ENCODE results near the gene PVRIG. TPM values are rescaled to one million over a fixed set of nuclear protein-coding genes. Genes with fewer than 3 reads are reported as not detected.
"Not testable (repeated sequence)": the region's sequence is repeated elsewhere in the genome, so short reads cannot be mapped to it uniquely, and the experiment has no call there.

Gene PVRIG
- total RNA-seq, 2 experiments from 2014 or later, result 45.2 to 63.2 TPM

DNA sequence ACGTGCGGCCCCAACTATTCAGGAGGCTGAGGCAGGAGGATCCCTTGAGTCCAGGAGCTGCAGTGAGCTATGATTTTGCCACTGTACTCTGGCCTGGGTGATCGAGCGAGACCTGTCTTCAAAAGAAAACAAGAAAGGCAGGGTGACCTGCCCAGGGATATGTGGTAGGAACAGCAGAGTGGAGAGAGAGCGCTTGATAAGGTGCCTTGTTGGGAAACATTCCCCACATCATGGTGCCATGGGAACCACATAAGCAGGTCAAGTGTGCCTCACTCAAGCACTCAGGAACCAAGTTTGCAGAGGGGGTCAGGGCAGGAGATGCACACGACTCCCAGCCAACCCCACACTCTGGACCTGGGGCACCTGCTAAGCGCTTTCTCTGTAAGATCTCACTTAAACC lies 37.3 kb downstream of the PVRIG start:
- Mint-ChIP-seq H3K4me3 (no peak overlapping the region), H3K27me3 (no peaks in the 10 kb centered on the region), H3K36me3 (no peaks in the 10 kb centered on the region), H3K27ac (no peak overlapping the region), H3K9me3 (ENCODE audit: low read depth) (no peaks in the 10 kb centered on the region), H3K4me1 (no peaks in the 10 kb centered on the region)
- ATAC-seq, result no peak
- DNase-seq, result no peak
- CTCF ChIA-PET, result no interaction called here

DNA sequence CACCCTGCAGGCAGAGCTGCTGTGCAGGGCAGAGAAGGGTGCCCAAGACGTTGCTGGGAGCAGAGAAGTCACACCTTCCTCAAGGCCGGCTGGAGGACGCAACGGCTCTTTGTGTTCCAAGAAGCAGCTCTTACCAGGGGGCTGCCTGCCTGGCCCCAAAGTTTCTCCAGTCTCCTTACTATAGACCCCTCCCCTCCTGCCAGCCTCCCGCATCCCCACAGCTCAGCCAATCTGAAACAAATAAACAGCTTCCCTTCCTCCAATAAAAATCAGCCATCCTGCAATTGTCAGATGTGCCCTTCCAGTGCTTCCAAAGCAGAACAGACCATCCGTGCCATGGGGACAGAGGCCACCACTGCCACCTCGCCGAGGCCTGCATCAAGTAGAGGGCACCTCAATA lies 40.2 kb downstream of the PVRIG start:
- H3K27me3 Mint-ChIP-seq; DNase-seq; CTCF ChIA-PET; ATAC-seq; H3K4me3 Mint-ChIP-seq; H3K27ac Mint-ChIP-seq; H3K9me3 Mint-ChIP-seq (ENCODE audit: low read depth); H3K4me1 Mint-ChIP-seq; H3K36me3 Mint-ChIP-seq: not testable (repeated sequence)

DNA sequence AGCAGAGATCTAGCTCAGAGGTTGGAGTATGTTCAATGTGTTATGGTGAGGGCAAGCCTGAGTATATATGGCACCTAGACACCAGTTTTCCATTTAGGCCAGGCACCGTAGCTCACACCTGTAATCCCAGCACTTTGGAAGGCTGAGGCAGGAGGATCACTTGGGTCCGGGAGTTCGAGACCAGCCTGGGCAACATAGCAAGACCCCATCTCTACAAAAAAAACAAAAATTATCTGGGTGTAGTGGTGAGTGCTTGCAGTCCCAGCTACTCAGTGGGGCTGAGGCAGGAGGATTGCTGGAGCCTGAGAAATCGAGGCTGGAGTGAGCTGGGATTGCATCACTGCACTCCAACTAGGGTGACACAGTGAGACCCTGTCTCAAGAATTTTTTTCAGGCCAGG lies 43.1 kb downstream of the PVRIG start:
- H3K36me3 Mint-ChIP-seq; H3K27ac Mint-ChIP-seq; H3K27me3 Mint-ChIP-seq; CTCF ChIA-PET; H3K4me1 Mint-ChIP-seq; DNase-seq; ATAC-seq; H3K9me3 Mint-ChIP-seq (ENCODE audit: low read depth); H3K4me3 Mint-ChIP-seq: not testable (repeated sequence)

DNA sequence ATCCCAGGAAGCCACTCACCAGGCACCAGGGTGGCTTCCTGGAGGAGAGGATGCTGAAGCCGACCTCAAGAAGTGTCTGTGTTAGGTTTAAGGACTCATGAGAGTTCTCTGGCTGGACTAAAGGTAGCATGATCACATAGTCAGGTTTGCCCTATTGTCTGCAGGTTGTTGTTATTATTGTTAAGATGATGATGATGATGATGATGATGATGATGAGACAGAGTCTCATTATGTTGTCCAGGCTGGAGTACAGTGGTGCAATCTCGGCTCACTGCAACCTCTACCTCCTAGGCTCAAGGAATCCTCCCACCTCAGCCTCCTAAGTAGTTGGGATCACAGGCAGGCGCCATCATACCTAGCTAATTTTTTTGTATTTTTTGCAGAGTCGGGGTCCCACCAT lies 44.5 kb downstream of the PVRIG start:
- H3K4me3 Mint-ChIP-seq; H3K4me1 Mint-ChIP-seq; H3K27ac Mint-ChIP-seq; ATAC-seq; H3K9me3 Mint-ChIP-seq (ENCODE audit: low read depth); DNase-seq; H3K27me3 Mint-ChIP-seq; H3K36me3 Mint-ChIP-seq; CTCF ChIA-PET: not testable (repeated sequence)

DNA sequence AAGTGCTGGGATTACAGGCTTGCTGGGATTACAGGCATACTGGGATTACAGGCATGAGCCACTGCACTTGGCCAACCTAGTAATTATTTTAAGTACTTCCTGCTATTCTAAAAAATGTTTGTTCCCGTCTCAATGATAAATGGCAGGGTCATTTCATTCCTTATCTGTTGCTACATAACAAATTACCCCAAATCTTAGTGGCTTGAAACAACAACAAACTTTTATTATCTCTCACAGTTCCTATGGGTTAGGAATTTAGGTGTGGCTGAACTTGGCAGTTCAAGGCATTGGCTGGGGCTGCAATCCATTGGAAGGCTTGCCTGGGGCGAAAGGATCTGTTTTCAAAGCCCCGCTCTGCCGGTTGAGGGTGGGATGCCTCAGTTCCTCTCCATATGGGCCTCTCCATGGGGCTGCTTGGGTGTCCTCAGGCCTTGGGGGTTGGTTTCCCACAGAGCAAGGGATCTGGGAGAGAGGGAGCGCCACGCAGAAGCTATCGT lies 45.0 kb downstream of the PVRIG start:
- CTCF ChIA-PET, result interaction anchor here (0.6 kb wide), 1 partner anchor 126 kb away, joined by 3 read pairs; no protein-coding TSS in a partner anchor
- not testable (repeated sequence) for ATAC-seq; H3K9me3 Mint-ChIP-seq (ENCODE audit: low read depth); DNase-seq; H3K36me3 Mint-ChIP-seq; H3K27me3 Mint-ChIP-seq; H3K4me3 Mint-ChIP-seq; H3K4me1 Mint-ChIP-seq; H3K27ac Mint-ChIP-seq

DNA sequence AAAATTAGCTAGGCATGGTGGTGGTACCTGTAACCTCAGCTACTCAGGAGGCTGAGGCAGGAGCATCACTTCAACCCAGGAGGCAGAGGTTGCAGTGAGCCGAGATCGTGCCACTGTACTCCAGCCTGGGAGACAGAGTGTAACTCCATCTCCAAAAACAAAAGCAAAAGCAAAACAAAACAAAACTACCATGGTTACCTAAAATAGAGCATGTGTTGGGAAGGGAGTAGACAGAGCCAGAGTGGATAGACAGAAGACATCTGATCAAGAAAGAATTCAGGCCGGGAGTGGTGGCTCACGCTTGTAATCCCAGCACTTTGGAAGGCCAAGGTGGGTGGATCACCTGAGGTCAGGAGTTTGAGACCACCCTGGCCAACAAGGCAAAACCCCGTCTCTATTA lies 46.1 kb downstream of the PVRIG start:
- ATAC-seq, result peak; percentile 45
- CTCF ChIA-PET, result interaction anchor here (1.1 kb wide), 1 partner anchor 132 kb away, joined by 4 read pairs; no protein-coding TSS in a partner anchor
- H3K4me3 Mint-ChIP-seq; DNase-seq; H3K36me3 Mint-ChIP-seq; H3K27me3 Mint-ChIP-seq; H3K9me3 Mint-ChIP-seq (ENCODE audit: low read depth); H3K4me1 Mint-ChIP-seq: not testable (repeated sequence)
- peak overlapping the region; percentile 52 for H3K27ac Mint-ChIP-seq

DNA sequence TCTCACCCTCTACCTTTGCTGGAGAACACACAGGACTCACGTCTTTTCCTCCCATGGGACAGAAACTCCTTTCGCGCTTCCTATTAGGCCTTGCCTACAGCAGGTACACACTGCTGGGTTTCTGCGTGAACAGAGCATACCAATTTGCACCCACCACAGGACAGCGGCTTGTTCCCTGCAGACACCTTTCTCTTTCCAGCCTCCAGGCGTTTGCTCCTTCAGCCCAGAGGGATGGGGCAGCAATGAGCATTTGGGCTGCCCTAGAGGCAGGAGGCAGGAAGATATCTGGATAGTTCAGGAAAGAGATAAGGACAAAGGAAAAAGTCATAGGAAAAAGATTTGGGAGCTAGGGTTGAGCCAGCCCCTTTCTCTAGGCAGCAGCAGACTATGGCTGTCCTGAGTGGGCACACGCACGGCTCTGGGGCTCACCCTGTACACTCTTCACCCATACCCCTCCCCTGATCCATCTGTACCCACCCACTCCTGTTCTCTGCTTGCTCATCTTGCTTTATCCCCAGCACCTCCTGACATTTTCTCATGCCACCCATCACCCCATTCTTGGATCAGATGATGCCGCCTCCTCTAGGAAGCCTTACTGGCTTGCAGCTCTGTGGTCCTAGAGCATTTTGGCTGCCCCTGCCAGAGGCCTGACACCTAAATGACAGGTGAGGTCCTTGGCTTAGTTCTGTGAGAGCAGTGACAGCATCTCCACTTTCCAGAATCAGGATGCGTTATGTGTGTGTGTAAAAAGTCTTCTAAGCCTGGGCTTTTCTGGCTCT lies 47.0 kb downstream of the PVRIG start:
- Mint-ChIP-seq H3K4me1 (peaks cover 10% of the 10 kb centered on the region), H3K27me3 (no peaks in the 10 kb centered on the region), H3K36me3 (no peaks in the 10 kb centered on the region), H3K4me3 (no peak overlapping the region), H3K9me3 (ENCODE audit: low read depth) (no peaks in the 10 kb centered on the region), H3K27ac (no peak overlapping the region)
- ATAC-seq (no peak), DNase-seq (no peak)
- CTCF ChIA-PET, result interaction anchor here (0.6 to 1.1 kb wide), 2 partner anchors 64 to 133 kb away, joined by 3 to 4 read pairs; no protein-coding TSS in a partner anchor

DNA sequence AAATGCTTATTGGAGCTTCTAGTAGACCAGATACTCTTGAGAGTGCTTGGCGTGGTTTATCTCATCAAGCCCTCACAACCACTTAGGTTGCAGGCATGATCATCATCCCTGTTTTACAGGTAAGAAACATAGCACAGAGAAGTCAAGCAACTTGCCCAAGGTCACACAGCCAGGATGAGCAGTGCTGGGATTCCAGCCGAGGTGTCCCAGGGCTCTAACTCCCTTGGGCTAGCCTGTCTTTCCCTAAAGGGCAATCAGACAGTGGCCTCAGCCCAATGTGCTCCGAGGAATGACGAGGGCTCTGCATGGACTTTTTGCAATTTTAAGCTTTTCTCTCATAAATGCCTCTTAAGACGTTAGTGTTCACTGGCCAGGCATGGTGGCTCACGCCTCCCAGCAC lies 47.9 kb downstream of the PVRIG start:
- CTCF ChIA-PET, result interaction anchor here (1.0 kb wide), 1 partner anchor 137 kb away, joined by 3 read pairs; no protein-coding TSS in a partner anchor
- Mint-ChIP-seq H3K27ac (no peak overlapping the region), H3K4me3 (no peak overlapping the region), H3K9me3 (ENCODE audit: low read depth) (no peaks in the 10 kb centered on the region), H3K27me3 (no peaks in the 10 kb centered on the region), H3K4me1 (peaks cover 14% of the 10 kb centered on the region), H3K36me3 (no peaks in the 10 kb centered on the region)
- DNase-seq (no peak), ATAC-seq (no peak)

DNA sequence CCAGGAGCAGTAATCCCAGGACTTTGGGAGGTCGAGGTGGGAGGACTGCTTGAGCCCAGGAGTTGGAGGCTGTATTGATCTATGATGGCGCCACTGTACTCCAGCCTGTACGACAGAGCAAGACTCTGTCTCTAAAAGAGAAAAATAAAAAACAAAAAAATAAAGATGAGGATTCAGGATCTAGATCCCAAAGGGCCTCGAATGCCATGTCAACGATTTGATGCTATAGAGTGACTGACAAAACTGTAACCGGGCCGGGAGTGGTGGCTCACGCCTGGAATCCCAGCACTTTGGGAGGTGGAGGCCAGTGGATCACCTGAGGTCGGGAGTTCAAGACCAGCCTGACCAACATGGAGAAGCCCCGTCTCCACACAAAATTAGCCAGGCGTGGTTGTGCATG lies 49.1 kb downstream of the PVRIG start:
- H3K9me3 Mint-ChIP-seq (ENCODE audit: low read depth); CTCF ChIA-PET; DNase-seq: not testable (repeated sequence)

DNA sequence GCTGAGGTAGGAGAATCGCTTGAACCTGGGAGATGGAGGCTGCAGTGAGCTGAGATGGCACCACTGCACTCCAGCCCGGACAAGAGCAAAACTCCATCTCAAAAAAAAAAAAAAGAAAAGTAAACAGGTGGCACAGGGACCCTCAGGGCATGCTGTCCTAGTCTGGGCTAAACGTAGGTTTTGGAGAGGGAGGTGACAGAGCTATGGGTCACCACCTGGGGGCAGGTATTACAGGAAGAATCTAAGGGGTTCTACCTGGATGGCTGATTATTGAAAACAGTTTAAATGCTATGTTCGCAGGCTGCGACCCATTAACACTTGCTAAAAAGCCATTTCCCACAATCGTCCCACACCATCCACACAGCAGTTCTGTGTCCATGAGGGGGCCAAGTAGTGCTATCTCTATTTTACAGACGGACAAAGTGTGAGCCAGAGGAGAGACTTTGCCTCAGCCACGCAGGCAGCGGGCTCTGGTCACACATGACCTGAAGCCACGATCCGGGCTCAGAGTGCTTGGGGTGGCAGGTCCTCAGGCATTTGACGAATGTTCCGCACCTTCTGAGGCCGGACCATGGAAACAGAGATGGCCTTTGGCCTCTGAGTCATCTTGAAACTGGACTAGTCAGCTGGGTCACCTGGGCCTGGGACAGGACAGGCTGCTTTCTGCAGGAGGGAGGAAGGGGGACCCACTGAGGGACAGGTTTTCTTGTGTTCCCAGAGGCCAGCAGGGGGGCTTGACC lies 49.7 kb downstream of the PVRIG start:
- H3K36me3 Mint-ChIP-seq; H3K27ac Mint-ChIP-seq; H3K9me3 Mint-ChIP-seq (ENCODE audit: low read depth); ATAC-seq; H3K27me3 Mint-ChIP-seq; H3K4me3 Mint-ChIP-seq; DNase-seq; CTCF ChIA-PET: not testable (repeated sequence)
- peaks cover 15% of the 10 kb centered on the region for H3K4me1 Mint-ChIP-seq

More for the DNA sequence above, 49.1 kb downstream of the PVRIG start:
- not testable (repeated sequence) for H3K27me3 Mint-ChIP-seq, H3K27ac Mint-ChIP-seq, H3K4me3 Mint-ChIP-seq, H3K36me3 Mint-ChIP-seq, ATAC-seq
- H3K4me1 Mint-ChIP-seq, result peaks cover 15% of the 10 kb centered on the region

DNA sequence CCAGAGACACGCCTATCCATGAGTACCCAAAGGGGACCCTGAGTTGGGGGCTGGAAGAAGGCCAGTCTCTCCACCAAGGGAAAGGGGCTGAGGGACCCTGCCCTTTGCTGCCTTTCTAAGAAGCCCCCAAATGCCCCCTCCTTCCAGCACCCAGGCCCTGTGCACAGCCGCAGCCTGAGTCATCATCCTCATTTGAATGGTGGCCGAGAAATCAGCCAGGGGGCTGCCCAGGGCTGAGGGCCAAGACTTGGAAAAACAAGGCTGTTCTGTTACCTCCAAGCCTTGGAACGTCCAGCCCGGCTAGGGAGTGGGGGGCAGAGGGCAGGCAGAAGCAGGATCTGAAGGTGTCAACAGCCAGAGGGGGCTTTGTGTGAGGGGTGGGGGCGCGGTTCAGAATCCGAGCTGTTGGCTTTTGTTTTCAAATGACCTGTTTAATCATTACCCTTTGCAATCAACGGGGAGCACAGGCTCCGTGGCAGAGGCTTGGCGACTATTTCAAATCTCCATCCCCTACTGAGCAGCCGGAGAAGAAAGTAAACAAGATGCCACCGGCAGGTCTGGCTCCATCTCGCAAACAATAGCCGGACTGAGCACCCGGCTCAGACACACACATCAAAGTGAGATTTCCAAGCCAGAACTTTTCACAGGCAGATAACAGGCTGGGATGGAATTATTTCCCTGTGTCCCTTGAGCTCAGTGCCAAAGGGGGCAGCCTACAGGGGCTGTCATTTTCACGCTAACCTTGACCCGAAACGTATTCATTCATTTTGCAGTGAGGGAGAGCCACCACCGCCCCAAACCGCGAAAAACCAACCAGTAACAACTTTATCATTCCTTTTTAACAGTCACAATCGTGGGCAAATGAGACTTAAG lies 50.5 kb downstream of the PVRIG start:
- CTCF ChIA-PET; DNase-seq; ATAC-seq; H3K27me3 Mint-ChIP-seq; H3K9me3 Mint-ChIP-seq (ENCODE audit: low read depth); H3K36me3 Mint-ChIP-seq: not testable (repeated sequence)
- H3K4me3 Mint-ChIP-seq, result peak overlapping the region; percentile 71
- peaks cover 18% of the 10 kb centered on the region for H3K4me1 Mint-ChIP-seq
- H3K27ac Mint-ChIP-seq, result peak overlapping the region; percentile 36
